Psoas muscle (tissue), 8 donors: Measurements from ENCODE around the gene PGBD5. TPM values are rescaled to one million over a fixed set of nuclear protein-coding genes. Genes with fewer than 3 reads are reported as not detected.

Experiments
- ATAC-seq, 4 donors: fragments of 200-7000 bp; cut with Tn5 transposase; one replicate each; pipeline ENCODE4 v1.9.1; 2020; ENCODE audit warnings: moderate library complexity in 3 of 4, mild to moderate bottlenecking in 2 of 4
- DNase-seq, 2 donors: peaks; one replicate each; pipeline ENCODE4 v3.0.0-alpha.2; 2020
- H3K27ac ChIP-seq: fragments of 200-600 bp; one replicate; pipeline ENCODE4 v1.8.0; 2022
- H3K27me3 ChIP-seq, 3 donors: fragments of 200-600 bp in 1 of 3; one replicate each; pipeline versions ENCODE4 v1.6.1 to v1.8.0; 2013 to 2022; ENCODE audit warnings: low read length in 2 of 3, mild to moderate bottlenecking in 2 of 3, moderate library complexity in 1 of 3; ENCODE audit not compliant: insufficient read depth in 3 of 3
- H3K36me3 ChIP-seq, 2 donors: fragments of 200-600 bp in 1 of 2; one replicate each; pipeline versions ENCODE4 v1.6.1 to v1.8.0; 2013 to 2022; ENCODE audit warnings: low read depth in 1 of 2, mild to moderate bottlenecking in 1 of 2, moderate library complexity in 1 of 2; ENCODE audit not compliant: insufficient read depth in 1 of 2
- H3K4me1 ChIP-seq: fragments of 200-600 bp; one replicate; pipeline ENCODE4 v1.8.0; 2022
- H3K4me3 ChIP-seq: fragments of 200-600 bp; one replicate; pipeline ENCODE4 v1.8.0; 2022; ENCODE audit warnings: mild to moderate bottlenecking
- H3K9me3 ChIP-seq: fragments of 200-600 bp; one replicate; pipeline ENCODE4 v1.8.0; 2022
- CTCF ChIP-seq: fragments of 200-600 bp; IDR thresholded peaks from one replicate; pipeline ENCODE4 v1.8.0; 2022; ENCODE audit warnings: antibody characterized with exemption
- WGBS, 3 donors: extraction: QIAGEN DNeasy Blood & Tissue Kit; methylation state at CpG; one replicate each; pipeline versions ENCODE4 v1.1.6 to v1.1.7; 2013; 5-methylcytosine and 5-hydroxymethylcytosine counted together
- intact Hi-C, 2 donors: fragments of 100-400 bp; cut with DNase I; formaldehyde crosslinking; loops; one replicate each; pipeline versions ENCODE4 v1.11.0 to v1.14.2; 2022
- polyA plus RNA-seq, 3 donors: library from polyadenylated mRNA; stranded (reverse); fragments of 200-250 nt; gene quantifications; one replicate each; pipeline ENCODE4 v1.2.3, GENCODE V29; 2013
- total RNA-seq, 4 donors: library from RNA; stranded (reverse); fragmentation: NEBNext Ultra II Directional in 2 of 4; extraction: Animal tissue kit (Norgen Biotek cat#: 25700) in 2 of 4; gene quantifications; one replicate each; pipeline versions ENCODE4 v1.2.1 to v1.2.4, GENCODE V29; 2021 to 2023
- donor health status: healthy with polysubstance abuse.
- donor health status: DM: no; HTN: no; CAD: no; lungs with moderate emphysema.
- donor health status: Bipolar disorder and iron deficiency.
- donor health status: healthy.
- donor health status: DM: yes; HTN: yes; CAD: no.
- donor health status: DM: no; HTN: no; CAD: no.
- donor health status: DM: no; HTN: no; CAD: no.
- donor health status: DM: yes; HTN: yes; CAD: no.

The PGBD5 gene
- total and polyA plus RNA-seq, 7 donors = 2.1 to 9.8 (median 4.5) TPM

GRCh38 chr1:230345139-230345885 lies 80.8 kb downstream of the PGBD5 start:
- DNase-seq (no peak), ATAC-seq (no peak)
- no peak overlapping the region for H3K4me3 ChIP-seq
- no peaks in the 10 kb centered on the region for H3K9me3 ChIP-seq
- no peak for TF ChIP-seq CTCF
- intact Hi-C loops = no loop called here
- H3K36me3 ChIP-seq = no peaks in the 10 kb centered on the region
- H3K27ac ChIP-seq = no peak overlapping the region
- H3K4me1 ChIP-seq = peaks cover 35% of the 10 kb centered on the region
- WGBS, 3 donors = 72 to 84% (median 76%) methylated on average over 7 of the region's 7 CpGs
- no peaks in the 10 kb centered on the region for H3K27me3 ChIP-seq

GRCh38 chr1:230342699-230343098 lies 83.4 kb downstream of the PGBD5 start:
- WGBS, 3 donors = 95 to 100% (median 98%) methylated on average over 2 of the region's 2 CpGs
- intact Hi-C loops = no loop called here
- H3K36me3 ChIP-seq = no peaks in the 10 kb centered on the region

GRCh38 chr1:230342019-230342418 lies 84.1 kb downstream of the PGBD5 start:
- H3K27me3 ChIP-seq = no peaks in the 10 kb centered on the region
- intact Hi-C loops = no loop called here
- no peaks in the 10 kb centered on the region for H3K9me3 ChIP-seq
- H3K4me1 ChIP-seq = peaks cover 6% of the 10 kb centered on the region
- H3K27ac ChIP-seq = no peak overlapping the region
- ATAC-seq = no peak
- no peak for TF ChIP-seq CTCF
- WGBS, 3 donors = 56 to 81% (median 68%) methylated on average over 3 of the region's 3 CpGs
- no peak overlapping the region for H3K4me3 ChIP-seq
- H3K36me3 ChIP-seq = no peaks in the 10 kb centered on the region
- DNase-seq = no peak

More at GRCh38 chr1:230342699-230343098, 83.4 kb downstream of the PGBD5 start:
- Histone ChIP-seq H3K27me3 (no peaks in the 10 kb centered on the region), H3K4me3 (no peak overlapping the region), H3K4me1 (peaks cover 12% of the 10 kb centered on the region), H3K27ac (no peak overlapping the region), H3K9me3 (no peaks in the 10 kb centered on the region)
- DNase-seq (no peak), ATAC-seq (no peak)
- TF ChIP-seq CTCF = no peak

- intact Hi-C loops = no loop called here
- H3K27me3 ChIP-seq = no peaks in the 10 kb centered on the region
- ATAC-seq (no peak), DNase-seq (no peak)
- TF ChIP-seq CTCF = no peak
- H3K36me3 ChIP-seq = no peaks in the 10 kb centered on the region
- H3K9me3 ChIP-seq = no peaks in the 10 kb centered on the region
- H3K4me1 ChIP-seq = peaks cover 11% of the 10 kb centered on the region
- H3K27ac ChIP-seq = no peak overlapping the region
- 45 to 66% (median 46%) methylated on average over 3 of the region's 3 CpGs for WGBS, 3 donors
- H3K4me3 ChIP-seq = no peak overlapping the region
These were observed 85.0 kb downstream of the PGBD5 start for GRCh38 chr1:230341162-230341546.
